NT2/D1 (cell line): ENCODE data around the gene FBXW11.

Experiments used
- SUZ12 ChIP-seq: IDR thresholded peaks from 2 replicates; pipeline ENCODE4 v1.6.1; 2011; ENCODE audit not compliant: insufficient read length, insufficient read depth; ENCODE audit errors: extremely low read depth
- ZNF274 ChIP-seq: IDR thresholded peaks from 2 replicates; pipeline ENCODE4 v1.6.1; 2011; ENCODE audit warnings: mild to moderate bottlenecking, low read depth, low read length

DNA sequence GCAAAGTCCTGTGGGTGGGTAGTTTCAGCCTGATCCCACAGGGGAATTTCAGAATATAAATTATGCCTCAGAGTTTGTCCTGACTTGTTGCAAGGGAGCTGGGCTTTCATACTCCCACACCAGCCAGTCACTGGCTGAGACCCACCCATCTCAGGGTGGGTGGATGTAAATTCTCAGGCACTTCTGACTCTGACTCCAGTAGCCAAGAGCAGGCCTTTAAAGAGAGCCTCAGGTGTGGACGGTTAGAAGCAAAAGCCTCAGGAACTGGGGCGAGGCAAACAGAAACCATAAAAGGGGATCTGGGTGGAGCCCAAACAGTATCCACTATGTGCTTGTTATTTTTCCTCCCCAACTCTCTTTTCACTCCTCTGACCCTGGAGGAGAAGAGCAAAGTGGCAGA, 28.6 kb upstream of the FBXW11 start:
- TF ChIP-seq ZNF274, result no peak
- no peak for TF ChIP-seq SUZ12
